HCT116 (cell line): ENCODE results near the gene PRSS27. TPM values are rescaled to one million over a fixed set of nuclear protein-coding genes. Genes with fewer than 3 reads are reported as not detected.

ENCODE experiments used
- ATAC-seq: fragments of 200-7000 bp; cut with Tn5 transposase; 2 replicates; pipeline ENCODE4 v1.9.1; 2020; ENCODE audit warnings: mild to moderate bottlenecking, moderate library complexity
- BruUV-seq: library from RNA; stranded (reverse); fragments of 400-500 nt; replicated peaks from 2 replicates; lab custom pipeline; 2021; lab: Mats Ljungman, UMichigan
- CTCF ChIA-PET: fragments of 300-600 bp; sonication (Branson Sonifier 250); formaldehyde crosslinking; loops from one replicate; lab custom pipeline; 2021; ENCODE audit warnings: antibody characterized with exemption; lab: Charles Lee
- POLR2A ChIA-PET: fragments of 300-600, 350-600 bp; sonication (Branson Sonifier 250); formaldehyde crosslinking; loops from one replicate; lab custom pipeline; 2021; ENCODE audit warnings: antibody characterized with exemption; lab: Charles Lee
- RAD21 ChIA-PET, 2 experiments: fragments of 300-600 bp; sonication (Branson Sonifier 250); formaldehyde crosslinking; loops; one replicate each; lab custom pipeline; 2023; ENCODE audit warnings: low total read pairs in 2 of 2; ENCODE audit not compliant: uncharacterized antibody in 2 of 2, unreplicated experiment in 2 of 2, low non-redundant PET in 1 of 2; lab: Charles Lee
- DNase-seq: peaks from one replicate; pipeline ENCODE4 v3.0.0-alpha.2; 2010; ENCODE audit warnings: low read depth, low spot score
- H2AFZ ChIP-seq: fragments of 200-600 bp; shearing (Covaris generic), sonication (generic); 2 replicates; pipeline ENCODE4 v1.6.1; 2017; ENCODE audit warnings: low read depth, mixed run types, mixed read lengths, antibody characterized with exemption, low read length; ENCODE audit not compliant: poor library complexity, severe bottlenecking
- H3K27ac ChIP-seq: 2 replicates; pipeline ENCODE4 v1.5.1; 2012; ENCODE audit warnings: low read depth, low read length
- H3K27me3 ChIP-seq: fragments of 200-600 bp; sonication (generic); 2 replicates; pipeline ENCODE4 v1.6.1; 2016; ENCODE audit warnings: mixed run types, low read length, mixed read lengths; ENCODE audit not compliant: insufficient read depth
- H3K36me3 ChIP-seq, 2 experiments: fragments of 200-500 bp in 1 of 2; fragments of 200-600 bp in 1 of 2; sonication (Bioruptor generic) in 1 of 2; sonication (generic) in 1 of 2; 2 replicates each; pipeline versions ENCODE4 v1.5.1 to v1.6.1; 2014 to 2016; ENCODE audit warnings: low read length in 2 of 2, inconsistent platforms in 1 of 2, mixed read lengths in 1 of 2, mixed run types in 1 of 2; ENCODE audit not compliant: insufficient read depth in 2 of 2, control insufficient read depth in 1 of 2
- H3K4me1 ChIP-seq, 2 experiments: fragments of 200-600 bp in 1 of 2; sonication (generic) in 1 of 2; 2 replicates each; pipeline versions ENCODE4 v1.5.1 to v1.6.1; 2012 to 2017; ENCODE audit warnings: low read length in 2 of 2, inconsistent platforms in 1 of 2, mild to moderate bottlenecking in 1 of 2, mixed read lengths in 1 of 2, mixed run types in 1 of 2, moderate library complexity in 1 of 2; ENCODE audit not compliant: insufficient read depth in 2 of 2, control insufficient read depth in 1 of 2
- H3K4me2 ChIP-seq: fragments of 200-600 bp; sonication (generic); 2 replicates; pipeline ENCODE4 v1.6.1; 2017; ENCODE audit warnings: mixed run types, low read length, mixed read lengths
- H3K4me3 ChIP-seq, 2 experiments: fragments of 200-600 bp in 1 of 2; sonication (generic) in 1 of 2; replicated peaks in 1 of 2; 2 replicates each; pipeline ENCODE4 v1.5.1; 2011 to 2016; ENCODE audit warnings: low read length in 2 of 2, control low read depth in 1 of 2, low read depth in 1 of 2, mild to moderate bottlenecking in 1 of 2, mixed read lengths in 1 of 2, mixed run types in 1 of 2
- H3K79me2 ChIP-seq: fragments of 200-600 bp; sonication (generic); 2 replicates; pipeline ENCODE4 v1.6.1; 2017; ENCODE audit warnings: mild to moderate bottlenecking, mixed run types, low read length, moderate library complexity, mixed read lengths; ENCODE audit not compliant: insufficient read depth
- H3K9ac ChIP-seq: fragments of 200-600 bp; sonication (generic); 2 replicates; pipeline ENCODE4 v1.6.1; 2016; ENCODE audit warnings: low read length, mixed read lengths
- H3K9me2 ChIP-seq: fragments of 200-600 bp; sonication (generic), shearing (Covaris generic); 2 replicates; pipeline ENCODE4 v1.6.1; 2017; ENCODE audit warnings: mixed run types, mild to moderate bottlenecking, moderate library complexity; ENCODE audit not compliant: insufficient read depth
- H3K9me3 ChIP-seq, 2 experiments: fragments of 200-500 bp in 1 of 2; fragments of 200-600 bp in 1 of 2; sonication (Bioruptor generic) in 1 of 2; sonication (generic) in 1 of 2; 2 replicates each; pipeline ENCODE4 v1.6.1; 2014 to 2017; ENCODE audit warnings: low read length in 2 of 2, mixed read lengths in 2 of 2, inconsistent platforms in 1 of 2, low read depth in 1 of 2, mild to moderate bottlenecking in 1 of 2, mixed run types in 1 of 2, moderate library complexity in 1 of 2; ENCODE audit not compliant: control insufficient read depth in 1 of 2, insufficient read depth in 1 of 2
- H4K20me1 ChIP-seq: fragments of 200-600 bp; sonication (generic), shearing (Covaris generic); 2 replicates; pipeline ENCODE4 v1.6.1; 2017; ENCODE audit warnings: mixed run types, mild to moderate bottlenecking, moderate library complexity; ENCODE audit not compliant: insufficient read depth
- CEBPB ChIP-seq: IDR thresholded peaks from 2 replicates; pipeline ENCODE4 v1.6.1; 2012; ENCODE audit warnings: low read depth
- EGR1 ChIP-seq: IDR thresholded peaks from 2 replicates; pipeline ENCODE4 v1.6.1; 2012; ENCODE audit warnings: low read depth
- ELF1 ChIP-seq: IDR thresholded peaks from 2 replicates; pipeline ENCODE4 v1.6.1; 2012; ENCODE audit warnings: low read depth, borderline replicate concordance
- SP1 ChIP-seq: IDR thresholded peaks from 2 replicates; pipeline ENCODE4 v1.6.1; 2012; ENCODE audit warnings: low read depth
- SRF ChIP-seq: IDR thresholded peaks from 2 replicates; pipeline ENCODE4 v1.6.1; 2012; ENCODE audit warnings: low read depth
- TCF7L2 ChIP-seq: IDR thresholded peaks from 2 replicates; pipeline ENCODE4 v1.7.0; 2011; ENCODE audit warnings: borderline replicate concordance, inconsistent platforms; ENCODE audit not compliant: insufficient read depth, insufficient read length; ENCODE audit errors: extremely low read depth
- YY1 ChIP-seq: IDR thresholded peaks from 2 replicates; pipeline ENCODE4 v1.6.1; 2011; ENCODE audit warnings: low read length, low read depth, moderate library complexity, mild to moderate bottlenecking; ENCODE audit not compliant: insufficient replicate concordance; ENCODE audit errors: extremely low read depth
- ZNF274 ChIP-seq: fragments of 200-500 bp; sonication (Bioruptor generic); IDR thresholded peaks from 2 replicates; pipeline ENCODE4 v1.6.1; 2014; ENCODE audit warnings: mild to moderate bottlenecking, low read depth, low read length, inconsistent platforms
- intact Hi-C: fragments of 100-400 bp; cut with micrococcal nuclease; formaldehyde crosslinking; loops from 2 replicates; pipeline ENCODE4 v1.10.0; 2022
- total RNA-seq: library from RNA; stranded (reverse); gene quantifications from one replicate; pipeline ENCODE4 v1.2.1, GENCODE V29; 2021; ENCODE audit not compliant: unreplicated experiment
- TF ChIP-seq, protein P1 (sequence below): IDR thresholded peaks from 2 replicates; pipeline ENCODE4 v1.6.1; 2012; ENCODE audit warnings: low read depth
- TF ChIP-seq, protein P2 (sequence below): IDR thresholded peaks from 2 replicates; pipeline ENCODE4 v1.6.1; 2012
- TF ChIP-seq, protein P3 (sequence below), 3 experiments: fragments of 200-600 bp in 1 of 3; sonication (generic) in 1 of 3; IDR thresholded peaks in 2 of 3; conservative IDR thresholded peaks in 1 of 3; 2 replicates each; pipeline ENCODE4 v1.5.1; 2012 to 2017; ENCODE audit warnings: low read depth in 2 of 3, low read length in 2 of 3, antibody characterized with exemption in 1 of 3, borderline replicate concordance in 1 of 3, control low read depth in 1 of 3, mild to moderate bottlenecking in 1 of 3, mixed read lengths in 1 of 3, mixed run types in 1 of 3, moderate library complexity in 1 of 3; ENCODE audit not compliant: insufficient read depth in 1 of 3

The PRSS27 gene
- total RNA-seq, 1 experiment from 2014 or later = 3.3 TPM

DNA sequence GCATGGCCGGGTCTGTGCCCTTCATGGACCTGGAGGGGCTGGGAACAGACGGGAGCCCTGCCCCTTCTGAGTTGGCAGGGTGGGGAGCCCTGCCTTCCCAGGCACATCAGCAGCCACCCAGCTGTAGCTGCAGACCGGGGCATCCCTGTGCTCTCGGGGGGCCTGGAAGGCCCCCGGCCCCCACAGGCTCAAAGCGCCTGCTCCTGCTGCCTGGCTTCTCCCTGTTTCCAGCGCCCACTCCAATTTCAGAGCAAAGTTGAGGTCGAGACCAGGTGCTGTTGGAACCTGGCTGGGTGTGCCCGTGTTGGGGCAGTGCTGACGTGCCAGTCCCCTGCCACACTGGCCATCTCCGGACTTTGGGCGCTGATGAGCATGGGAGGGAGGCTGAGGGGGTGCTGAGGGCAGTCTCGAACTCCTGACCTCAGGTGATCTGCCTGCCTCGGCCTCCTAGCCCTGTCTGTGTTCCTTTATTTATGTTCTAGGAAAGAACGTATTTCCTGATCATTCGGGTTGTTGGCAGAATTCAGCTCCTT is 4.9 kb upstream of the PRSS27 start:
- no peaks in the 10 kb centered on the region for H4K20me1 ChIP-seq
- H3K4me2 ChIP-seq = no peak overlapping the region
- no peaks in the 10 kb centered on the region for H3K36me3 ChIP-seq
- DNase-seq (no peak), ATAC-seq (no peak)
- H3K4me1 ChIP-seq = peaks cover 26 to 32% of the 10 kb centered on the region in 2 experiments
- POLR2A ChIA-PET = no interaction called here
- RAD21 ChIA-PET = no interaction called here
- no peaks in the 10 kb centered on the region for H3K9me2 ChIP-seq
- intact Hi-C loops = no loop called here
- no peaks in the 10 kb centered on the region for H3K27me3 ChIP-seq
- no peak overlapping the region for H3K27ac ChIP-seq
- no peak overlapping the region for H3K4me3 ChIP-seq
- H2AFZ ChIP-seq = no peak overlapping the region
- no peaks in the 10 kb centered on the region for H3K79me2 ChIP-seq
- H3K9me3 ChIP-seq = no peaks in the 10 kb centered on the region
- BruUV-seq = no TSS peak
- TF ChIP-seq TCF7L2 (no peak), CEBPB (no peak)
- no peak overlapping the region for H3K9ac ChIP-seq
- CTCF ChIA-PET = no interaction called here

DNA sequence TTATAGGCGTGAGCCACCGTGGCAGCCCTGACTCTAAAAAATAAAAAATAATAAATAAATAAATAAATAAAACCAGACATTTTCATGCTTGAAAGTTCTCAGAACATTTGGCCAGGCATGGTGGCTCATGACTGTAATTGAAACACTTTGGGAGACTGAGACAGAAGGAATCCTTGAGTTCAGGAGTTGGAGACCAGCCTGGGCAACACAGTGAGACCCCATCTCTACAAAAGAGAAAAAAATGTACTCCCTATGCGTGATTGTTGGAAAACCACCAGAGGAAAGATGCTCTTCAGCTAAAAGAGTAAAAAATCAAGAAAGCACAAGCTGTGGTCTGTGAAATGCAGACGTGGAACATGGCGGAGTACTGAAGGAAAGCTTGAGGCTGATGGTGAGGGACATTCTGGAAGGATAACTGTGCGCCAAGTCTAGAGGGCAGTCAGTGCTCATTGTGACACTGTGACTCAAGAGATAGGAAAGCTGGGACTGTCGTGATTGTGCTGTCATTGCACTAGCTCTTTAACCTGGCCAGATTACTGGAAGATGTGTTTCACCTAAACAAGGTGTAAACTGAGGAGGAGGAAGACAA is 4.2 kb upstream of the PRSS27 start:
- intact Hi-C loops = no loop called here
- H3K27ac ChIP-seq = no peak overlapping the region
- H3K4me2 ChIP-seq = no peak overlapping the region
- no peaks in the 10 kb centered on the region for H3K79me2 ChIP-seq
- no peak overlapping the region for H2AFZ ChIP-seq
- no peaks in the 10 kb centered on the region for H4K20me1 ChIP-seq
- H3K9ac ChIP-seq = no peak overlapping the region
- H3K9me3 ChIP-seq = no peaks in the 10 kb centered on the region
- peaks cover 28 to 39% of the 10 kb centered on the region in 2 experiments for H3K4me1 ChIP-seq
- BruUV-seq = no TSS peak
- ChIA-PET POLR2A (no interaction called here), RAD21 (no interaction called here), CTCF (no interaction called here)
- no peak for TF ChIP-seq EGR1
- TF ChIP-seq, protein P1, sequence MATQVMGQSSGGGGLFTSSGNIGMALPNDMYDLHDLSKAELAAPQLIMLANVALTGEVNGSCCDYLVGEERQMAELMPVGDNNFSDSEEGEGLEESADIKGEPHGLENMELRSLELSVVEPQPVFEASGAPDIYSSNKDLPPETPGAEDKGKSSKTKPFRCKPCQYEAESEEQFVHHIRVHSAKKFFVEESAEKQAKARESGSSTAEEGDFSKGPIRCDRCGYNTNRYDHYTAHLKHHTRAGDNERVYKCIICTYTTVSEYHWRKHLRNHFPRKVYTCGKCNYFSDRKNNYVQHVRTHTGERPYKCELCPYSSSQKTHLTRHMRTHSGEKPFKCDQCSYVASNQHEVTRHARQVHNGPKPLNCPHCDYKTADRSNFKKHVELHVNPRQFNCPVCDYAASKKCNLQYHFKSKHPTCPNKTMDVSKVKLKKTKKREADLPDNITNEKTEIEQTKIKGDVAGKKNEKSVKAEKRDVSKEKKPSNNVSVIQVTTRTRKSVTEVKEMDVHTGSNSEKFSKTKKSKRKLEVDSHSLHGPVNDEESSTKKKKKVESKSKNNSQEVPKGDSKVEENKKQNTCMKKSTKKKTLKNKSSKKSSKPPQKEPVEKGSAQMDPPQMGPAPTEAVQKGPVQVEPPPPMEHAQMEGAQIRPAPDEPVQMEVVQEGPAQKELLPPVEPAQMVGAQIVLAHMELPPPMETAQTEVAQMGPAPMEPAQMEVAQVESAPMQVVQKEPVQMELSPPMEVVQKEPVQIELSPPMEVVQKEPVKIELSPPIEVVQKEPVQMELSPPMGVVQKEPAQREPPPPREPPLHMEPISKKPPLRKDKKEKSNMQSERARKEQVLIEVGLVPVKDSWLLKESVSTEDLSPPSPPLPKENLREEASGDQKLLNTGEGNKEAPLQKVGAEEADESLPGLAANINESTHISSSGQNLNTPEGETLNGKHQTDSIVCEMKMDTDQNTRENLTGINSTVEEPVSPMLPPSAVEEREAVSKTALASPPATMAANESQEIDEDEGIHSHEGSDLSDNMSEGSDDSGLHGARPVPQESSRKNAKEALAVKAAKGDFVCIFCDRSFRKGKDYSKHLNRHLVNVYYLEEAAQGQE = no peak
- no peak for TF ChIP-seq CEBPB
- no peak for TF ChIP-seq ELF1
- no peak for TF ChIP-seq YY1
- TF ChIP-seq ZNF274 = no peak
- no peak for TF ChIP-seq SRF
- TF ChIP-seq, protein P2, sequence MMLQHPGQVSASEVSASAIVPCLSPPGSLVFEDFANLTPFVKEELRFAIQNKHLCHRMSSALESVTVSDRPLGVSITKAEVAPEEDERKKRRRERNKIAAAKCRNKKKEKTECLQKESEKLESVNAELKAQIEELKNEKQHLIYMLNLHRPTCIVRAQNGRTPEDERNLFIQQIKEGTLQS = no peak
- TF ChIP-seq SP1 = no peak
- TF ChIP-seq, protein P3, sequence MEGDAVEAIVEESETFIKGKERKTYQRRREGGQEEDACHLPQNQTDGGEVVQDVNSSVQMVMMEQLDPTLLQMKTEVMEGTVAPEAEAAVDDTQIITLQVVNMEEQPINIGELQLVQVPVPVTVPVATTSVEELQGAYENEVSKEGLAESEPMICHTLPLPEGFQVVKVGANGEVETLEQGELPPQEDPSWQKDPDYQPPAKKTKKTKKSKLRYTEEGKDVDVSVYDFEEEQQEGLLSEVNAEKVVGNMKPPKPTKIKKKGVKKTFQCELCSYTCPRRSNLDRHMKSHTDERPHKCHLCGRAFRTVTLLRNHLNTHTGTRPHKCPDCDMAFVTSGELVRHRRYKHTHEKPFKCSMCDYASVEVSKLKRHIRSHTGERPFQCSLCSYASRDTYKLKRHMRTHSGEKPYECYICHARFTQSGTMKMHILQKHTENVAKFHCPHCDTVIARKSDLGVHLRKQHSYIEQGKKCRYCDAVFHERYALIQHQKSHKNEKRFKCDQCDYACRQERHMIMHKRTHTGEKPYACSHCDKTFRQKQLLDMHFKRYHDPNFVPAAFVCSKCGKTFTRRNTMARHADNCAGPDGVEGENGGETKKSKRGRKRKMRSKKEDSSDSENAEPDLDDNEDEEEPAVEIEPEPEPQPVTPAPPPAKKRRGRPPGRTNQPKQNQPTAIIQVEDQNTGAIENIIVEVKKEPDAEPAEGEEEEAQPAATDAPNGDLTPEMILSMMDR (IDR thresholded peaks at IDR 0.05 in 2 of 3, conservative IDR thresholded peaks at IDR 0.05 in 1 of 3; ENCODE audit: borderline replicate concordance in 1 of 3, insufficient read depth in 1 of 3, low read depth in 2 of 3, low read length in 2 of 3) = no peak
- H3K36me3 ChIP-seq = no peaks in the 10 kb centered on the region
- no peaks in the 10 kb centered on the region for H3K9me2 ChIP-seq
- DNase-seq (no peak), ATAC-seq (no peak)
- no peaks in the 10 kb centered on the region for H3K27me3 ChIP-seq
- no peak overlapping the region for H3K4me3 ChIP-seq
